ENCODE results near the gene DGCR6L. TPM values are rescaled to one million over a fixed set of nuclear protein-coding genes. Genes with fewer than 3 reads are reported as not detected.
"Not testable (repeated sequence)": the region's sequence is repeated elsewhere in the genome, so short reads cannot be mapped to it uniquely, and the experiment has no call there.

The DGCR6L gene
- total RNA-seq, 1 donor from 2014 or later, result 28.9 TPM

- intact Hi-C loops (cut with DNase I), result loop anchor here (5.0 to 10.0 kb wide), 2 partner anchors 98 to 1306 kb away; no protein-coding TSS in a partner anchor
- DNase-seq (ENCODE audit: low spot score); ATAC-seq: not testable (repeated sequence)
These were observed 49.4 kb downstream of the DGCR6L start for GRCh38 chr22:20270190-20271113.

DNA sequence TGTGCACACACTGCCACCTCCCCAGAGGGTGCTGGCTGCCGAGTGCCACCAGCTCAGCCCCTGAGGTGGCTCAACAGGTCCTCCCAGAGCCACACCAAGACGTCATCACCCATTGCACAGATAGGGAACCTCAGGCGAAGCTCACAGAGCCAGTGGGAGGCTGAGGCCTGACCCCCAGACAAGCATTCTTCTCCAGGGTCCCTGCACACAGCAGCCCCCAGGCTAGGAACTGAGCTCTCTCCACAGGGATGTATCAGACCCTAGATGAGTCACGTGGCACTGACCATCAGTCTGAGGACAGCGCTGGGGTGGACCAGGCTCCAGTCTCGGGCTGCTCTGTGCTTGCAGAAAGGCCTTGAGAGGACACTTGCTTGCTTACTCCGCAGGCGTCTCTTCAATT, 50.2 kb downstream of the DGCR6L start:
- intact Hi-C loops (cut with DNase I), result loop anchor here (5.0 to 10.0 kb wide), 3 partner anchors 97 to 1305 kb away; no protein-coding TSS in a partner anchor
- not testable (repeated sequence) for ATAC-seq; DNase-seq (ENCODE audit: low spot score)

- ATAC-seq; DNase-seq (ENCODE audit: low spot score): not testable (repeated sequence)
- intact Hi-C loops (cut with DNase I), result loop anchor here (5.0 kb wide), 1 partner anchor 112 kb away; no protein-coding TSS in a partner anchor
These were observed 50.7 kb downstream of the DGCR6L start for GRCh38 chr22:20269201-20269600.

GRCh38 chr22:20268279-20269012, 51.4 kb downstream of the DGCR6L start, which contains the start of gene RTN4R:
Gene RTN4R (minus strand): TSS chr22:20268318. CDS start chr22:20268092, 226 bp downstream.
- DNase-seq (ENCODE audit: low spot score) (no peak), ATAC-seq (peak; percentile 70)
- intact Hi-C loops (cut with DNase I), result loop anchor here (5.0 kb wide), 1 partner anchor 111 kb away; no protein-coding TSS in a partner anchor

DNA sequence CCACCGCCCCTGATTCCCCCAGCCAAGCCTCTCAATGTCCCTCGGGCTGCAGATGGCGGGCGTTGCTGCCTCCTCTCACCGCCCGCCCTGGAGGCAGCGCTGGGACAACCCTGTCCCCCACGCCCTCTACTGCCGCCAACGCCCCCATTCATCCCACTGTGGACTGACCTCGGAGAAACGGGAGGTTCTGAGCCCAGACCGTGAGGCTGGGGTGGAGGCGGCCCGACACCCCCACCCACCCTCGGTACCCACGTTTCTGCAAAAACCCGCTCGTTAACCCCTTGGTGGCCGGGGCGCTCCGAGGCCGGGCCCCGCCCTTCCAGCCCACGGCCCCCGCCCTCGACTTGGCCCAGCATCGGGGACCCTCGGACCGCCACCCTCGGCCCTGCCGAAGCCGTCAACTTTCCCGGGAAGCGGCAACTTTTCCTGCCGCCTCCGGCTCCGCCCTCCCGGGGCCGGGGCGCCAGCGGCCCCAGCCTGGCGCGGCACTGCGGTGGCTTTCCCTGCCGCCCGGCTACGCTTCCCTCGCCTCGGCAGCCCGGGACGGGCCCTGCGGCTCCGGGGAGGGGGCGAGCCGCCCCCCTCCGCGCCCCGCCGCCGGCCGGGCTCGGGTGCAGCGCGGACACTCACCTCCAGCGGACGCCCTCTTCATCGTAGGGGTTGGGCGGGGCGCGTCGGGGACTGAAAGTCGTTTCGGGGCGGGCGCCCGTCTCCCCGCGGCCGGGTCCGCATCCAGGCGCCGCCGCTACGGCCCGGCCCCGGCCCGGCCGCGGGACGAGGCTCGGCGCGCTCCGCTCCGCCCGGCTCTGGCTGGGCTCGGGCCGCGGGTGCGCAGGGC, 52.2 kb downstream of the DGCR6L start:
- intact Hi-C loops (cut with DNase I), result loop anchor here (5.0 kb wide), 1 partner anchor 110 kb away; no protein-coding TSS in a partner anchor
- DNase-seq (ENCODE audit: low spot score), result no peak
- ATAC-seq, result no peak

DNA sequence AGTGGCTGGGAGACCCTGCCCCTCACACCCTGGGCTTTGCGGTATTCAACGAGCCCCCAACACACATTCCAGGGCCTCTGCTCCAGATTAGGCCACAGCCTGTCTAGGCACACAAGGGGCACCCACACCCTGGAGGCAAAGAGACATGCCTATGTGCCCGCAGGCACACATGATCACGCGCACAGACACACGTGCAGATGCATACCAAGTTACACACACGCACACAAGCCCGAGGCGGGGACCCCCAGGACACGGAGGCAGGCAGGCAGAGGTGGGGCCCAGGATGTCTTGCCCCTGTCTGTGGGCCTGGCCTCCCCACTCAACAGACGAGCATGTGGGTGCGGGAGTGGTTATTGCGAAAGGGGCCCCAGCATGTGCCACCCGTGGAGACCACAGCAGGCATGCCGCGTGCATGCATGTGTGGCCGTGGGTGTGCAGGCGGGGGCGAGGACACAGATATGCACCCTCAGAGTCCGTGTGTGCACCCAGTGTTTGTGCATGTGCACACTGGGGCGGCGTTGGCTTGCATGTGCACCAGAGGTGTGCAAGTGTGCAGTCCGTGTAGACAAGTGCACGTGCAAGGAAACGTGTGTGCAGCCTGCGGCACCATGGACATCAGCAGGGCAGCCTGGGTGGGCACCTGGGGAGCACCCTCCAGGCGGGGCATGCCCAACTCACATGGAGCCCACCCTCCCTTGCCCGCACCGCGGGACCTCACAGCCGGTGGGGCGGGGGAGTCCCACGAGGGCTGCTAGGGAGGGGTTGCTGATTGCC, 53.0 kb downstream of the DGCR6L start:
- intact Hi-C loops (cut with DNase I), result loop anchor here (5.0 kb wide), 1 partner anchor 110 kb away; no protein-coding TSS in a partner anchor
- DNase-seq (ENCODE audit: low spot score); ATAC-seq: not testable (repeated sequence)

- not testable (repeated sequence) for ATAC-seq; DNase-seq (ENCODE audit: low spot score)
- intact Hi-C loops (cut with DNase I), result loop anchor here (5.0 kb wide), 1 partner anchor 109 kb away; no protein-coding TSS in a partner anchor
These were observed 53.8 kb downstream of the DGCR6L start for GRCh38 chr22:20265772-20266666.

DNA sequence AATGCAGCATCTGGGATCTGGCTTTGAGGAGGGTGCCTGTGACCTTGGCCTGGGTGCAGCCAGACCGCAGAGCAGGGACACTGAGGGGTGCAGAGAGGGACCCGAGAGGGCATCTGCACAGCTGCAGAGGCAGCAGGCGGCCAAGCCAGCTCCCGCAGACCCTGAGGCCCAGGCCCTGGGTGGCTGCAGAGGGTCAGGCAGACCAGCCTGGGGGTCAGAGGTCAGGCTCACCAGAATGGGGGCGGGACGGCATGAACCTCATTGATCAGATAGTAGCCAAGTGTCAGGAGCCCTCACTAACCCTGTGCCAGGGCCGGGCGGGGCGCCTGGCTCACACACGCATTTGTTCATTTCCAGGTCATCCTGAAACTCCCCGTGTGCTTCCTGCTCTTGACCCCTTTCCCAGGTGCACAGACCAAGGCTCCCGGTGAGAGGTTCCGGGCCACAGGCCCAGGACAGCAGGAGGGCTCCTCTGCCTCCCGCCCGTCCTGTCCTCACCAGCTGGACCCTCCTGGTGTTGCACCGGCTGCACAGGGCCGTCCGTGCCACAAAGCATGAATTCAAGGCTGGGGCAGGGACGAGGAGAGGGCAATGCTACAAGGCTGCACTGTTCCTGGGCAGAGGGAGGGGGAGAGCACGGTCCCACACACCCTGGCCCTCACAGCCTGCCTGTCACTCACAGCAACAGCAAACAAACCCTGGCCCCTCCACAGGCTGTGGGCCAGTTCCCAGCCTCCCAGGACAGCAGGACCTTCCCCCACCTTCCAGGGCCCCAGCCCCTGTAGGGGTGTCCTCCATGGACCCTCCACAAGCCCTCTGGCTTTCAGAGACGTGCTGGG, 55.0 kb downstream of the DGCR6L start:
- no peak for DNase-seq (ENCODE audit: low spot score)
- intact Hi-C loops (cut with DNase I), result loop anchor here (5.0 kb wide), 1 partner anchor 108 kb away; no protein-coding TSS in a partner anchor
- peak; percentile 43 for ATAC-seq

Other genes with a start within 250 kb of the DGCR6L start
- 37.6 TPM for gene DGCR8, start 239.8 kb downstream of the DGCR6L start, total RNA-seq
- gene RANBP1, start 204.0 kb downstream of the DGCR6L start, total RNA-seq, result 58.8 TPM
- 46.8 TPM for gene TRMT2A, start 202.8 kb downstream of the DGCR6L start, total RNA-seq
- gene ZDHHC8, start 188.3 kb downstream of the DGCR6L start, total RNA-seq, result 143 TPM
- 6.8 TPM for gene CCDC188, start 169.0 kb downstream of the DGCR6L start, total RNA-seq
- 4.4 TPM for gene RTN4R, start 51.7 kb downstream of the DGCR6L start, total RNA-seq
- gene ZNF74, start 74.1 kb upstream of the DGCR6L start, total RNA-seq, result 10.8 TPM
- 30.6 TPM for gene SCARF2, start 117.8 kb upstream of the DGCR6L start, total RNA-seq
- 28.0 TPM for gene KLHL22, start 175.7 kb upstream of the DGCR6L start, total RNA-seq
- 130 TPM for gene MED15, start 187.6 kb upstream of the DGCR6L start, total RNA-seq